Measurements from ENCODE around the gene TEX14.

DNA sequence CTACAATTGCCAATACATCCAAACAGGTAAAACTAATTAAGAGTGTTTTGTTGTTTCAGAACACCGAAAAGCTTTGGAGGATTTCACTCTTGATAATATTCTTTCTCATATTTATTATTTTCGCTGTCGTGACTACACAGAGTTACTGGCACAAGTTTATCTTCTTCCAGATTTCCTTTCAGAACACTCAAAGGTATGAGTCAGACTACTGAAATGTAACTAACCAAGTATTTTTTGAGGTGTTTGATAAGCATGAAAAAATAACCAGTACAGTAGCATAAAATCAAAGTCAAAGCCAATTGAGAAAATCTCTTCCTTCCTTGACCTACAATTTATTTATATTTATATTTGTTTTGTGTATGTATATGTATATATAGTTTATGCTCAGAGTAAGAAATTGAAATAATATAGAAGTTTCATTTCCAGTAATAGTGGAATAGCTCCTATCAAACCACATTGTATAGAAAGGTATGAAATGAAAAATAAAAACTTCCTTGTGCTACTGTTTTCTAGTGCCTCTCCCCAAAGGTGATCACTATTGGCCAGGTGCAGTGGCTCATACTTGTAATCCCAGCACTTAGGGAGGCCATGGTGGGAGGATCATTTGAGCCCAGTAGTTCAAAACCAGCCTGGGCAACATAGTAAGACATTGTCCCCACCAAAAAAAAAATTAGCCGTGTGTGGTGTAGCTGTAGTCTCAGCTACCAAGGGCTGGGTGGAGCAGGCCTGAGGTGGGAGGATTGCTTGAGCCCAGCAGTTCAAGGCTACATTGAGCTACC, 11.5 kb upstream of the TEX14 start:
- TF ChIP-seq CTCF (IDR thresholded peaks at IDR 0.05) (no peak), POLR2A (IDR thresholded peaks at IDR 0.05) (no peak)
